Fibroblast of skin of right biceps (primary cell): ENCODE data around the gene WDR27.

ENCODE experiments used
- DNase-seq: peaks from one replicate; pipeline ENCODE4 v3.0.0-alpha.2; 2013

The WDR27 gene

DNA sequence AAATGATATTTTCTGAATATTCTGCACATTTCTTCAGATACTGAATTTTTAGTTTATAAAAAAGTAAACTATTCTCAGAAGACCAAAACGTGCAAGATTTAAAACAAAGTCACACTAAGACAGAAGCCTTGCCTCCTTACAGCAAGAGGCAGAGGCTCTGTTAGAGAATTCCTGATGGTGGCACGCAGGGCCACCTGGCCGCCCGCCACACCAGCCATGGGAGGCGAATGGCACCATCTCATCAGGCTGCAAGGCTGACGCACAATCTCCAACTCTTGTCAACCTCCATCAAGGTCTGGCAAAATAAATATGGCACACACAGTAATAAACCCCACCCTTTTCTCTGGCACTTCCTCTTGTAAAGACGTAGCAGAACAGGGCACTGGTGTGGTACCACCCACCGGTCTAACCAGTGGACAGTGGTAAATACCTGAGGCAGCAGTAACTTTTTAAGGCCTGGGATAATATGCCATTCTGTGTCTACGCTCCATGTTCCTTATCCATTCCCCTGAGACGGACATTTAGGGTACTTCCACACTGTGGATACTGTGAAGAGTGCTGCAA lies 111.4 kb downstream of the WDR27 start:
- DNase-seq: no peak

DNA sequence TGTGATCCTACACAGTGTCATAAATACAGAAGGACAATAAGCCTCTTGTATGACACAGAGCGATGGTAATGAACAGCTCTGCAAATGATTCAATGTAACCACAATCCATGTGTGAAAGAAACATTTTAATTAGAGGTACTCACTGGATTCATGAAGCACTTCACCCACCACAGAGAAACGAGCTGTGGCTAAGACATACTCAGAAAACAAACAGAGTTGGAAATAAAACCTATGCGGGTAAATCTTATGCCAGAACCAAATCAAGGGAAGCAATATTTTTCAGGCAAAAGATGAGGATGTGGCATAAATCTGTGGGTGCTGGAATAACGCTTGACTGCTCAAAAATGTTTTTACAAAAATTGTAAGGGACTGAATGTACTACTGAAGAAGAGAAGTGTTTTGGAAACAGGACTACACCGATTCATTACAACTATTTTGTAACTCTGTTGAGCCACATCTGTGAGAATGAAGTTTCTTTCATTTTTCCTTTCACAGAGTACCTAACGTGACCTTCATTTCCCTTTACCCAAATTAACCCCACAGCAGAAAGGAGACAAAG lies 112.1 kb downstream of the WDR27 start:
- DNase-seq: peak; percentile 80

DNA sequence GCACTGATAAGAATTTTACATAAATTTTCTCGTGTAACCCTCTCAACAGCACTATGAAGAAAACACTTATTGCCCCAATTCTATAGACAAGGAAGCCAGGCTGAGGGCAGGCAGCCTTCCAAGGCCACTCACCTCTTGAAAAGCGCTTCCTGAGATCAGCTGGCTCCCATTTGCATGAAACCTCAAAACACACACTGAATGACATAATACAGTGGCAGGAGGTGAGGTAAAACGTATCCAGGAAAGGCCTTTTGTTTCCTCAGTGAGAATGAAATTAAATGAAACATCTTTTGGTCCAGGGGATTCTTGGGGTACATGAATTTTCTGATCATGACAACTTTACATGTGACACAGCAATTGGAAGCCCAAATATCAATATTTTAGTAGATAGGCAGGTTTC lies 112.5 kb downstream of the WDR27 start:
- peak; percentile 38 for DNase-seq

DNA sequence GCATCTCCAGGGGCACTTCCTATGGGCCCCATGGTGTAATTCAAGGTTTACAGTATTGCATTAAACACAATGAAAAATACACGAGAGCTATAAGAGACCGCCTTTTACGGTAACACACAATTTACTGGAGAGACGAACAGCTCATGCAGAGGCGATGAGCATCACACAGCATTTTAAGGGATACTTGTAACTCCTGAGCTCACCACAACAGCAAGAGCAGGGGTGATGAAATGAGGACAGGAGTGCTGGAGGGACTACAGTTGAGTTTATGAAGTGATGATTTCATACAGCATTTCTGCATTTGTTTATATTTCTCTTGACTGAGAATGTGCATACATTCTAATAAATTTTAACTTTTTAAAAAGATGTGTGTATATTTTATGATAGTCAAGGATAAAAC lies 113.9 kb downstream of the WDR27 start:
- DNase-seq: peak; percentile 70

DNA sequence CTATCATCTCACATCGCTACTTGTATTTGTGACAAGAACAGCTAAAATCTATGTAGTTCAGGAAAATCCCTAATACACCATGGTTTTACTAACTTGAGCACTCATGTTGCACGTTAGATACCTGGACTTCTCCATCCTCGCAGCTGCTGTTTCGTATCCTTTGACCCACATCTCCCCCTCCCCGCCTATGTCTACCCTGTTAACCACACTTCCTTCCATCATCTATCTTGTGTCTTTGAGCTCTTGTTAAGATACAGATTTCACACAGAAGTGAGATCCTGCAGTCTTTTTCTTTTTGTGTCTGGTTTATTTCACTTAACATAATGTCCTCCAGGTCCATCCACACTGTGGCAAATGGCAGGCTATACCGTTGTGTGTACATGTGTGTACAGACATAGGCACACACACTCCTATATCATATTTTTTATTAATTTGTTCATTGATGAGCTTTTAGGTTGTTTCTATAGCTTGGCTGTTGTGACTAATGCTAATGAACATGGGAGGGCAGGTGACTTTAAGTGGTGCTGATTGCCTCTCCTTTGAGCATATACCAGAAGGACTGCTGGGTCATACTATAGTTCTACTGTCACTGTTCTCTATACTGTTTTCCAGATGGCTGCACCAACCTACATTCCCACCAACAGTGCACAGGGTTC lies 117.8 kb downstream of the WDR27 start:
- no peak for DNase-seq

DNA sequence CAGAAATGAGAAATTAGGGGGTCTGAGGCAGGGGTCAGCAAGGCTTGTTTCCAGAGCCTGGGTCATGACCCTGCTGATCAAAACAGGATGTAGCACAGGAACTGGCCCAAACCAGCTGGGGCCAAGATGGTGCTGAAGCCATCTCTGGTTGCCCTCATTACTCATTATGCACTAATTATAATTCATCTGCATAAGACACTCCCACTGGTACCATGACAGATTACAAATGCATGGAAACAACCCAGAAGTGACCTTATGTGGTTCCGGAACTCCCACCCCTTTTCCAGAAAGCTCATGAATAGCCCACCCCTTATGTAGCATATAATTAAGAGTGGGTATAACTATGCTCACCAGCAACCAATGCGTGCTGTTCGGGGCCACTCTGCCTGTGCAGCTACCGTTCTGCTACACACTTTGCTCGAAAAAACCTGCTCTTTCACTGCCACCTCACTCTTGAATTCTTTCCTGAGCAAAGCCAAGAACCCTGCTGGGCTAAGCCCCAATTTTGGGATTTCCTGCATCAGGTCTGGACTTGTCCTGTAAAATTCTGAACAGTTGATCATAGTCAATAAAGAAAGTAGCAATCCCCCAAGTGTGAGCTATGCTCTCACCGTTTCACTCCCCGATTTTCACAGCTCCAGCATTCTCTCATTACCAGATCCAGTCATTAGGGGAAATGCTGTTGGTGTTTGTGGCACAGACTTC lies 122.3 kb downstream of the WDR27 start:
- no peak for DNase-seq

DNA sequence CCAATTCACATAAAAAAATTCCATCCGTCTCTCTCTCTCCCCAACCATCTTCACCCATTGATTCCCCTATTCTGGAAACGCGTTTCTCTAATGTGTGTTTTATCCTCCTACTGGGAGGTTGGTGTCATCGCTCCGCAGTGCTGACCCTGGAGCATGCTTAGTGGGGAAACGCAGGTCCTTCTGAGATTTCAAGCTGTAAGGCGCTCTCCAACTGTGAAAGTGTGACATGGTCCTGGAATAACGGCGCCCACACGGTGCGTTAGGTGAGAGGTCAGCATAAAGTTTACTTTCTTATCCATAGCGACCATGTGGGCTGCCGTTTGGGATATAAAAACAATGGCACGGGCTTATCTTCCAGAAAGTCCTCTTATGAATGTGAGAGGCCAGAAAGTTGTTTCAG lies 123.9 kb downstream of the WDR27 start:
- no peak for DNase-seq

DNA sequence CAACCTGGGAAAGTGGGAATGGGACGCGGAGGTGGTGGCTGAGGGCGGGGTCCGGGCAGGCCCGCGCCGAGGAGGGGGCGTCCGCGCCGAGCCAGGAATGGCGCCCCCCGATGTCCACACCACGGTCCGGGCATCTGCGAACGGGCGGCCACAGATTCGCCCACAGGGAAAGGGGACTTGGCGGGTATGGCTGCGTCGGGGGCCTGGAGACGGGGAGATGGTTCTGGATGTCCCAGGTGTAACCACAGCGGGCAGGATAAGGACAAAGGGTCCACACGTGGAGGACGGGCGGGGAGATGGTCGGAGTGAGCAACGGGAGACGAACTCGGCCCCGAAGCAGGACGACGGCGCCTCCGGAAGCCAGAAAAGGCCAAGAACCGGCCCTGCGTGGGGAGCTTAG lies 124.6 kb downstream of the WDR27 start:
- DNase-seq: no peak

DNA sequence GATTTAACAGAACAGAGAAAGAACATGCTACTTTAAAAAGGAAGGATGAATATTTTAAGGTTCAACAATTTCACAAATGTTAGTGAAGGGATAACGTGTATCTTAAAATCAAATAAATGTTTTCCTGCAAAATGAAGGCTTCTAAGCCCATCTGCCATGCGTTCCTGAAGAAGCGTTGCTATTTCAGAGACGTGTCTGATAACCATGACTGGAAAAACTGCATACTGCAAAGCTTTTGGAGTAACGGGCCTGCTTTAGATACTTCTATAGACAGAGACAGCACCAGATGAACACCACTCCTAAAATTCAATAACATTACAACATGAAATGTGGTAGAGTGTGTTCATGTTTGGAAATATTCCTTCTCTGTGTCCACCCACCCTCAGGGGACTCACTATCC lies 126.0 kb downstream of the WDR27 start:
- DNase-seq: no peak

DNA sequence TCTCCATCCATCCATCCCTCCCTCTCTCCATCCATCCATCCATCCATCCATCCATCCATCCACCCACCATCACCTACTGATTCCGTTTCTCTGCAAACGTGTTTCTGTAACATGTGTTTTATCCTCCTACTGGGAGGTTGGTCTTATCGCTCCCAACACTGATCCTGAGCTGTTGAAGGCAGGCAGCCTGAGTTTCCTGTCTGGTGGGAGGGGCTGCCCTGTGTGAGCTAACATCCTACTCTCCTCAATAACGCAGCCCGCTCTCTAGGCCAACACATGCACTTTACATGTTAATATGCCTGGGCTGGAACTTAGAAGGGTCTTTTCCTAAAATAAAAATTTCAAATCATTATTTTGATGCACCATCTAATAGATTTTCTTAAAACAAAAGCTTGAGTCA lies 126.5 kb downstream of the WDR27 start:
- no peak for DNase-seq

DNA sequence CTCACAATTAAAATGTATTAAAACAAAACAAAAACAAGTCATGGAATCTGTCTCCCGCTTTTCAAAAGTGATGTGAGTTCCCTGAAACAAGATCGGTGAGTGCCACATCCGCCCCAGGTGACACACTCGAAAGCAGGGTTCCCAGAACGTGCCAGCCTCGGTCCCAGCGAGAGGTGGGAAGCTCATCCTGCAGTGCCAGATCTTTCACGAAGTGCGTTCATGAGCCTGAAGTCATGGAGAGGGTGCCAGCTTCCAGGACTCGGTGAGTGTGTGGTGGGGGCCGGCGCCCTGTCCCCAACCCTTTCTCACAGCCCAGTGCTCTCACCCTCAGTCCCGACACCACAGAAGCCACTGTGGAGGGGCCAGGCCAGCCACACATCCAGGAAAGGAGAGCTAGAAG lies 127.4 kb downstream of the WDR27 start:
- no peak for DNase-seq

DNA sequence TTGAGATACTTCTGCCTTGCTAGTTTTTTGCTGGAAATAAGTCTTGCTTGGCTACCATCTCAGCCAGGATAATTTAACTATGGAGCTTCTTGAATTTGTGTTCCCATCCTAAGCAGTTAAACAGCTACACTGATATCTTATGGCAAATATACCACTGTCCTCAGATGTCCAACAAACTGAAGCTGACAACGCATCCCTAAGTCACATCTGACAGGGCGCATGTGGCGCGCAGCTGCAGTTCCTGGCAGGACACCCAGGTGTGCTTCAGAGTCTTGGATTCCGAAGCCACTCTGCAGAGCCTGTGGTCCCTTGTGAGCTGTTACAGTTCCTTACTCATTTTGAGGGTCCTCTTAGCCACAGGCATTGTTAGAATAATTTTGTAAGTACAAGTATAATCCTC lies 127.9 kb downstream of the WDR27 start:
- peak; percentile 16 for DNase-seq

DNA sequence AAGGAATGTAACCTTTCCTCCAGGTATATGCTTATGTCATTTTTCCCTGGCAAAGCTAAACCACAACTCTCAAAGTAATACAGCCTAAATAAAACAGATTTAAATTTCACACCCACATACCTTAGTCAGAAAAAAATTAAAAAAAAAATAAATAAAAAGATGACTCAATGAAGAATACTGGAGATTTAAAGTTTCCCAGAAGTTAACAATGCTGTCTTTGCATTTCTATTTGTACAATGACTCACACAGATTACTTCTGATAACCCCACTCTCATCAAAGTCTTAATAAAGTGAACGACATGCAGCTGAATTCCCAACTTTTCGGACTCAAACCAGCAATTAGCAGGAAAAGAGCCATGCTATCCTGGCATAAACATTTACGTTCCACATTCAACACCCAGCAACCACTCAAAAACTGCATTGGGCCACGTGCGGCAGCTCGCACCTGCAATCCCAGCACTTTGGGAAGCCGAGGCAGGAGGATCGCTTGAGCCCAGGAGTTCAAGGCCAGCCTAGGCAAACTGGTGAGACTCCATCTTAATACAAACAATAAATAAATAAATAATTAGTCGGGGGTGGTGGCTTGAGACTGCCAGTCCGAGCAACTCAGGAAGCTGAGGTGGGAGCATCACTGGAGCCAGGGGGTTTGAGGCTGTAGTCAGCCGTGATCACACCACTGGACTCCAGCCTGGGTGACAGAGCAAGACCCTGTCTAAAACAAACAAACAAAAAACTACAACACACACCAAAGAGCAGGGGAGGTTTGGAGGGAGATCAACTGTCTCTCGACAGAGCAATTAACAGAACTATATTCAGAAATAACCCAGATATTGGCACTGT lies 130.5 kb downstream of the WDR27 start:
- peak; percentile 84 for DNase-seq

DNA sequence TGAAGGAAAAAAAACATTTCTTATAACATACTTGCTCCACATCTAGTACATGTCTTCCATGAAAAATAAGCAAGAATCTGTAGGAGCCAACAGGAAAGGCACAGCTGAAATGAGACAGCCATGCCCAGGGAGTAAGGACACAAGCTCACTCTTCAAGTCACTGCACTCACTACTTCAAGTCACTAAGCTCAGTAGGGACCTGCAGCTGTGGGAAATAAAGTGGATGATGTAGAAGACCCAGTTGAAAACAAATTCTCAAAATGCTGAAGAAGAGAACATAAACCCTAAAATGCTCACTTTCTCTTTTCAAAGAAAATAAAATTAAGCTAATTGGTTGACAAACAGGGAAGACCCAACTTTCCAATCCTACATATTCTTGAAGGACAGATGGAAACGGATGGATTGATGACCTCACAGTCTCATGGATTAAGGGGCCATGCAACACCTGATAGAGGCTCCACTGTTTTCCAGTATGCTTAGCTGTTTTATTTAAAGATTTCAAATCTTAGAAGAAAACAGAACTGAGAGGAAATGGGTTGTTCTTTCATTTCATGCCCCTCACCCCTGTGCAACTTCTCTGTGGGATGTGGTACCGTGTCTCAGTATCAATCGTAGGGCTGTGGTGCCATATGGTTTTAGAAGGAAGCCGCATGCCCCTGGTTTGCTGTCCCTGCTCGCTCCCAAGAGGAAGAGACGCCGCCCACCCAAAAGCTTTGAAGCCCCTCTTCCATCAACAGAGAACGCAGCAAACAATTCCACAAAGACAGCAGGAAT lies 133.3 kb downstream of the WDR27 start:
- no peak for DNase-seq

DNA sequence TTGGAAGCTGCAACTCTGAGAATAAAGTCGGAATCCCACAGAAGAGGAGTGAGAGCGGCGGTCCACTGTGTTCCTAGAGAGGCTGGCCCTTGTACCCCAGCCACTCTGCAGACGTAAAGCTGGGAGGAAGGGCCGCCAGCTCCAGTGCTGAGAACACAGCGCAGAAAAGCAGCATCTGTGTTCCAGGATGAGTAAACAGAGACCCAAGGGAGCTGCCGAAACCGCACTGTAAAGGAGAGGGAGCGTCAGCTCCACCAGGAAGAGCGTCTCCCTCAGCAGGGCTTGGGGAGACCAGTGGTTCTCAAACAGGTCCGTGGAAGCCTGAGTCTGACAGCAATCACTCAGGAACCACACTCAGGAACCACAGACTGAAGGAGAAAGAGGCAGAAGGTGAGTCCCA lies 134.0 kb downstream of the WDR27 start:
- peak; percentile 40 for DNase-seq

DNA sequence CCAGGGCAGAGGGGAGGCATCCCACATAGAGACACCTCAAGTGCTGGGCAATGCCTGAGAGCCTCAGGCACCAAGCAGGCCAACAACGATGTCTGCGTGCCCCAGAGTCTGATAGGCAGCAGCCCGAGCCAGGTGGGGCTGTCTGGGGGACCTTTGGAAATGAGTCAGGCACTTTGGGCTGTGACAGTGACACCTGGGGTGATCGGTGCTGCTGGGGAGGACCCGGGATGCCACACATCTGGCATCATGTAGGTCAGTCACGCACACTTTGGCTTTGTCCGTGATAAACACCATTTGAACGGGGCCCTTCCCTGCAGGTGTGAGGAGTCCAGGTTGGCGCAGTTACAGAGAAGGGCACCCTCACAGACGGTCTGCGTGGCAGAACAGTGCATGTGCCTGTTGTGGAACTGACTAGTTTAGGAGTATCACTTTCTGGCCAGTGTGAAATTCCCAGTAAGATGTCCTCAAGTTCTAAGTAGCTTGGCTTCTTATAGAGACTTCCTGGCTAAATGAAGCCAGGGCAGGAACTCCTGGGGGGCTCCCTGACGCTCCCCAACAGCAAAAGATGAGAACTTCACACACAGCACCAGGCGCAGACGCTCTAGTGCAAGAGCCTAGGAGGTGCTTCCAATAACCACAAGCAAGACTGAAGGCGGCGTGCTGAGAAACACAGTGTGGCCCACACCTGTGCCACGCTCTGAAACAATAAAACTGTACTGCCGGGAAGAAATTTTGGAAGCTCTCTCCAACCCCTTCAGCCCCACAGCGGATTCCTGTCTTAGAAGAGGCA lies 134.7 kb downstream of the WDR27 start:
- DNase-seq: no peak

DNA sequence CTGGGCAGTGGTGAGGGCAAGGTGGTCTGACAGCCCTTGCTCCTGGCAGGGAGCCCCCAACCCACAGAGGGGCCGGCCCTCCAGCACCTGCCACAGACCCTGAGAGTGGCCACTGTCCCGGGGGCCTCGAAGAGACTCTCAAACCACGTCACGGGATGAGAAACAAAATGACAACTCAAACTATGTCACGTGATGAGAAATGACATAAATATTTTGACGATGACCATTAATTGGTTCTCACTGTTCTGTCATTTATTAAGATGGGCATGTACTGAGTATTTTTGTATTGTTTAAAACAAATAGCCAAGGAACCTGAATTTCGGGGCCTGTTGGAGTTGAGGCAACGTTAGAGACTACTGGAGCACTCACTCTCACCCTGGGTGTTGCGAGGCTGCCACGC lies 135.5 kb downstream of the WDR27 start:
- no peak for DNase-seq

DNA sequence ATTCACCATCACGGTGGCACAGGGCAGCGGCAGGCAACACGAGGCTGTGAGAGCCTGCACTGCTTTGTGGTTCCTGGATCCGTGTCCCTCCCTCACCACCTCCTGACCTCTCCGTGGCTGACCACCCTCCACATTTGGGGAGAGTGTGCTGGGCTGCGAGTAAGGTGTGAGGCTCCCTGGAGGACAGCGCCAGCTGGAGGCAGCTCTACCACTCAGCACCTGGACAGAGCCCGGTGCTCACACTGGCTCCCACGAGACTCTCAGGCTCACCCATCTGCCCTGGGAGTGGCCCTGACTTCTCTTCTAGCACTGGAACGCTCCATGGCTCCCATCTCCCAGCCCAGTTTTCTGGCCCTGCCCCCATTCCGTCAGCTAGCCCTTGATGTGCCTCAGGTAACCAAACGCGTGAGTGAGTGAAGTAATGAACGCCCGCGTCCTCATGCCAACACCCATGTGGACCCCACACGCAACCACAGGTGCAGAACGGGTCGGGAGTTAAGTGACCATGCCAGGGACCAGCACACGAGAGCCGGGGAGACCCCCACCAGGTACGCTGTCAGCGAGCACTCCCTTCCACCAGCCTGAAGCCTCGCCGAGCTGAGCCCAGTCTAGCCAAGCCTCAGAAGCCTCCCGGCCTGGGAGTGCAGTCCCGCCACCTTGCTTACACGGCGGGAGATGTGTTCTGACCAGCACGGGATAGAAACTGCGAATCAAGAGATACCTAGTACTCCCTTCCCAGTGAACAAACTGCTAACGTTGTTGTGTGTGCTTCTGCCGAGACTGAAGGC lies 137.2 kb downstream of the WDR27 start:
- DNase-seq: no peak

DNA sequence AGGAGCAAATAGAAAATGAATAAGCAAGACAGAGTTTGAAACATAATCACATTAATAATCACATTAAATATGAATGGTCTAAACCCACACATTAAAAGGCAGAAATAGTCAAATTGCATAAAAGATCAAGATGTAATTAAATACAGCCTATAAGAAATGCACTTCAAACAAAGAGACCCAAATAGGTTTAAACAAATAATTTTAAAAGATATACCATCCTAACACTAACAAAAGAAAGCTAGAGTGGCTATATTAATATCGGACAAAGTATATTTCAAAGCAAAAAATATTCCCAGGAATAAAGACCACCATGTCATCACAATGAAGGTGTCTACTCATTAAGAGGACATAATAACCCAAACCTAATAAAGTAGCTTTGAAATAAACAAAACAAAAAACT lies 140.2 kb downstream of the WDR27 start:
- DNase-seq: no peak

DNA sequence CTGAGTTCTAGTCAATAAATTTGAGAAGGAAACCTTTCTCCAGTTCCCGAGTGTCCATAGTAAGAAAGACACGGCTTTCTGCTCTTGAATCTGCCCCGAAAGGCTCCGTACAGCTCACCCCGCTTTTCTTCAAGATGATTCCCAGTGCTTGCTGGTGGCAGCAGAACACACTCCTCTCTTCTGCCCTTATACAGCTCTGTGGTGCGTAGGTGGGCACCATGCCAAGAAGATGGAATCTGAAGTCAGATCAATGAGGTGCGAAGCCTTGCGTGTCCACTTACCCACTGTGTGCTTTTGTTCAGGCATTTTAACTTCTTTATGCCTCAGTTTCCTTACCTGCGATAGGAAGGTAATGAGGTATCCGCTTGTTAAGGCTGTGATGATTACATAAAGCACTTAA lies 142.2 kb downstream of the WDR27 start:
- peak; percentile 39 for DNase-seq
